ENCODE data around the gene DIPK1C.

DNA sequence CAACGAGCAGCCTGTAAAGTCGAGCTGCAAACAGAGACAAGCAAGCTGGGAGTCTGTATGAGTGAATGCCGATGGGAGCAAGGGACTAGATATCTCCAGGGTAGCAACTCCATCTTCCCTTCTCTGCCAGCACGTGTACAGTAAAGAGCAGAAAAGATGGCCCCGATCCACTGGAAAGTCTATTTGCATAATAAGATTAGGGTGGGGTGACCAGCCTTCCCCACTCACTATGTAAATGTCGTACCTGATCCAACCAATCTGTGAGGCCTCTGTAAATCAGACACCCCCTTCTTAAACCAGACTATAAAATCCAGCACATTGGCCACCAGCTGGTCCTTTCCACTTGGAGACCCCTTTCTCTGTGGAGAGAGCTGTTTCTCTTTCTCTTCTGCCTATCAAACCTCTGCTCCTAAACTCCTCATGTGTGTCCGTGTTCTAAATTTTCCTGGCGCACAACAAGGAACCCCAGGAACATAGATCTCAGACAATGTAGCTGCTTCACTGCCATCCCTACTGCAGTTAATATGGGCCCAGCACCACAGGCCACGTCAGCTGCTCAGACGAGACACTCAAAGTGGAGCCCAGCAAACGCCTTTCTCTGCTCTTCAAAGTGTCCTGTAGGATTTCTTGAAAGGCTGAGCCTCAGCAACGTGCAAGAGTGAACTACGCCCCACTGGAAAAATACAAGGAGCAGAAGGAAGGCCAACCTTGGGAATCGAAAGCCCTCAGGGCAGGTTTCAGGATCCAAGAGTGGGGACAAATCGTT, 26.1 kb downstream of the DIPK1C start:
- TF ChIP-seq, protein P1, sequence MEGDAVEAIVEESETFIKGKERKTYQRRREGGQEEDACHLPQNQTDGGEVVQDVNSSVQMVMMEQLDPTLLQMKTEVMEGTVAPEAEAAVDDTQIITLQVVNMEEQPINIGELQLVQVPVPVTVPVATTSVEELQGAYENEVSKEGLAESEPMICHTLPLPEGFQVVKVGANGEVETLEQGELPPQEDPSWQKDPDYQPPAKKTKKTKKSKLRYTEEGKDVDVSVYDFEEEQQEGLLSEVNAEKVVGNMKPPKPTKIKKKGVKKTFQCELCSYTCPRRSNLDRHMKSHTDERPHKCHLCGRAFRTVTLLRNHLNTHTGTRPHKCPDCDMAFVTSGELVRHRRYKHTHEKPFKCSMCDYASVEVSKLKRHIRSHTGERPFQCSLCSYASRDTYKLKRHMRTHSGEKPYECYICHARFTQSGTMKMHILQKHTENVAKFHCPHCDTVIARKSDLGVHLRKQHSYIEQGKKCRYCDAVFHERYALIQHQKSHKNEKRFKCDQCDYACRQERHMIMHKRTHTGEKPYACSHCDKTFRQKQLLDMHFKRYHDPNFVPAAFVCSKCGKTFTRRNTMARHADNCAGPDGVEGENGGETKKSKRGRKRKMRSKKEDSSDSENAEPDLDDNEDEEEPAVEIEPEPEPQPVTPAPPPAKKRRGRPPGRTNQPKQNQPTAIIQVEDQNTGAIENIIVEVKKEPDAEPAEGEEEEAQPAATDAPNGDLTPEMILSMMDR (IDR thresholded peaks at IDR 0.05 in 8 of 11, conservative IDR thresholded peaks at IDR 0.05 in 3 of 11): no peak
- no peak for TF ChIP-seq POLR2AphosphoS5 (IDR thresholded peaks at IDR 0.05)

Data from spleen (tissue), 7 donors.